WTC11 (cell line): ENCODE results near the gene MED23. TPM values are rescaled to one million over a fixed set of nuclear protein-coding genes. Genes with fewer than 3 reads are reported as not detected.

Source experiments
- ATAC-seq: fragments of 200-7000 bp; cut with Tn5 transposase; 2 replicates; pipeline ENCODE4 v1.10.0; 2021; ENCODE audit warnings: mild to moderate bottlenecking, moderate library complexity
- CTCF ChIA-PET: fragments of 300-600 bp; sonication (Branson Sonifier 250); formaldehyde crosslinking; loops from one replicate; lab custom pipeline; 2021; ENCODE audit warnings: antibody characterized with exemption; lab: Charles Lee
- POLR2A ChIA-PET: fragments of 350-600 bp; sonication (Branson Sonifier 250); formaldehyde crosslinking; loops from one replicate; lab custom pipeline; 2021; ENCODE audit warnings: antibody characterized with exemption; lab: Charles Lee
- DNase-seq: peaks from one replicate; pipeline ENCODE4 v3.0.0; 2021; ENCODE audit warnings: low spot score
- H3K27ac Mint-ChIP-seq: 2 replicates; pipeline ENCODE4 v1.8.0; 2021; ENCODE audit warnings: mixed read lengths
- H3K27me3 Mint-ChIP-seq: 2 replicates; pipeline ENCODE4 v1.8.0; 2021; ENCODE audit warnings: low read depth, mild to moderate bottlenecking, moderate library complexity, mixed read lengths
- H3K36me3 Mint-ChIP-seq: 2 replicates; pipeline ENCODE4 v1.8.0; 2021; ENCODE audit warnings: mixed read lengths
- H3K4me1 Mint-ChIP-seq: 2 replicates; pipeline ENCODE4 v1.8.0; 2022; ENCODE audit warnings: mixed read lengths
- H3K4me3 Mint-ChIP-seq: 2 replicates; pipeline ENCODE4 v1.8.0; 2021; ENCODE audit warnings: mild to moderate bottlenecking, moderate library complexity, mixed read lengths
- H3K9me3 Mint-ChIP-seq: 2 replicates; pipeline ENCODE4 v1.8.0; 2021; ENCODE audit warnings: mixed read lengths
- FOXJ3 ChIP-seq: sonication (generic); formaldehyde crosslinking; IDR thresholded peaks from 2 replicates; pipeline ENCODE4 v1.9.0; 2021; ENCODE audit warnings: missing genetic modification reagents, mild to moderate bottlenecking, borderline replicate concordance
- FOXK1 ChIP-seq: sonication (generic); formaldehyde crosslinking; IDR thresholded peaks from 2 replicates; pipeline ENCODE4 v1.8.0; 2022; ENCODE audit warnings: mild to moderate bottlenecking, moderate library complexity, missing genetic modification reagents
- MXD4 ChIP-seq: fragments of 250-450 bp; sonication (Bioruptor Pico); IDR thresholded peaks from 2 replicates; pipeline ENCODE4 v1.8.0; 2021; ENCODE audit warnings: mild to moderate bottlenecking, moderate library complexity, borderline replicate concordance
- NR3C1 ChIP-seq: sonication (generic); formaldehyde crosslinking; conservative IDR thresholded peaks from 2 replicates; pipeline ENCODE4 v1.8.1; 2023; ENCODE audit warnings: low read depth, mild to moderate bottlenecking, missing genetic modification reagents
- SMAD4 ChIP-seq: sonication (generic); formaldehyde crosslinking; IDR thresholded peaks from 2 replicates; pipeline ENCODE4 v1.8.0; 2022; ENCODE audit warnings: mild to moderate bottlenecking, missing genetic modification reagents
- ZNF219 ChIP-seq: sonication (generic); formaldehyde crosslinking; IDR thresholded peaks from 2 replicates; pipeline ENCODE4 v1.8.0; 2023; ENCODE audit warnings: missing genetic modification reagents, mild to moderate bottlenecking, borderline replicate concordance
- ZNF232 ChIP-seq: sonication (generic); formaldehyde crosslinking; IDR thresholded peaks from 2 replicates; pipeline ENCODE4 v1.8.0; 2022; ENCODE audit warnings: mild to moderate bottlenecking, missing genetic modification reagents
- total RNA-seq: library from RNA; stranded (reverse); gene quantifications from 3 replicates; pipeline ENCODE4 v1.2.3, GENCODE V29; 2021
- TF ChIP-seq, protein P1 (sequence below): sonication (generic); formaldehyde crosslinking; IDR thresholded peaks from 2 replicates; pipeline ENCODE4 v1.8.0; 2022; ENCODE audit warnings: mild to moderate bottlenecking, missing genetic modification reagents
- TF ChIP-seq, protein P2 (sequence below): sonication (generic); formaldehyde crosslinking; IDR thresholded peaks from 2 replicates; pipeline ENCODE4 v1.8.1; 2023; ENCODE audit warnings: mild to moderate bottlenecking, moderate library complexity, missing genetic modification reagents
- TF ChIP-seq, protein P3 (sequence below): sonication (generic); formaldehyde crosslinking; IDR thresholded peaks from 2 replicates; pipeline ENCODE4 v1.8.1; 2022; ENCODE audit warnings: mild to moderate bottlenecking, moderate library complexity, missing genetic modification reagents
- TF ChIP-seq, protein P4 (sequence below): sonication (generic); formaldehyde crosslinking; IDR thresholded peaks from 2 replicates; pipeline ENCODE4 v1.8.1; 2022; ENCODE audit warnings: low read depth, missing genetic modification reagents, borderline replicate concordance
- TF ChIP-seq, protein P5 (sequence below): sonication (generic); formaldehyde crosslinking; IDR thresholded peaks from 2 replicates; pipeline ENCODE4 v1.8.0; 2023; ENCODE audit warnings: mild to moderate bottlenecking, missing genetic modification reagents
- TF ChIP-seq, protein P6 (sequence below): sonication (generic); formaldehyde crosslinking; IDR thresholded peaks from 2 replicates; pipeline ENCODE4 v1.8.1; 2023; ENCODE audit warnings: mild to moderate bottlenecking, missing genetic modification reagents, borderline replicate concordance
- TF ChIP-seq, protein P7 (sequence below): fragments of 250-450 bp; sonication (Bioruptor Pico); IDR thresholded peaks from 2 replicates; pipeline ENCODE4 v1.8.0; 2021; ENCODE audit warnings: mild to moderate bottlenecking

The MED23 gene
- total RNA-seq, 1 experiment from 2014 or later: 19.0 TPM

DNA sequence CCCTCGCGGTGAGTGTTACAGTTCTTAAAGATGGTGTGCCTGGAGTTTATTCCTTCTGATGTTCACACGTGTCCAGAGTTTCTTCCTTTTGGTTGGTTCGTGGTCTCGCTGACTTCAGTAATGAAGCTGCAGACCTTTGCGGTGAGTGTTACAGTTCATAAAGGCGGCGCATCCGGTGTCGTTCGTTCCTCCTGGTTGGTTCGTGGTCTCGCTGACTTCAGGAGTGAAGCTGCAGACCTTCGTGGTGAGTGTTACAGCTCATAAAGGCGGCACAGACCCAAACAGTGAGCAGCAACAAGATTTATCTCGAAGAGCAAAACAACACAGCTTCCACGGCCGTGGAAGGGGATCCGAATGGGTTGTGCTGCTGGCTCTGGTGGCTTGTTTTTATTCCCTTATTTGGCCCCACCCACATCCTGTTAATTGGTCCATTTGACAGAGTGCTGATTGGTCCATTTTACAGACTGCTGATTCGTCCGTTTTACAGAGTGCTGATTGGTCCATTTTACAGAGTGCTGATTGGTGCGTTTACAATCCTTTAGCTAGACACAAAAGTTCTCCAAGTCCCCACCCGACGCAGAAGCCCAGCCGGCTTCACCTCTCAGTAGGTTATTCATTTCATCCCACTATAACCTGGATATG, 103.2 kb downstream of the MED23 start:
- CTCF ChIA-PET: interaction anchor here (1.2 to 1.3 kb wide), 2 partner anchors 9 to 325 kb away, joined by 3 read pairs; no protein-coding TSS in a partner anchor
- POLR2A ChIA-PET: no interaction called here
- peaks cover 11% of the 10 kb centered on the region for H3K27me3 Mint-ChIP-seq
- H3K36me3 Mint-ChIP-seq: peaks cover 25% of the 10 kb centered on the region
- ATAC-seq (no peak), DNase-seq (no peak)
- no peak overlapping the region for H3K4me3 Mint-ChIP-seq
- no peak for TF ChIP-seq FOXK1 (CRISPR knock-in tag)
- TF ChIP-seq, protein P1, sequence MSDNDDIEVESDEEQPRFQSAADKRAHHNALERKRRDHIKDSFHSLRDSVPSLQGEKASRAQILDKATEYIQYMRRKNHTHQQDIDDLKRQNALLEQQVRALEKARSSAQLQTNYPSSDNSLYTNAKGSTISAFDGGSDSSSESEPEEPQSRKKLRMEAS (CRISPR knock-in tag): no peak
- TF ChIP-seq, protein P2, sequence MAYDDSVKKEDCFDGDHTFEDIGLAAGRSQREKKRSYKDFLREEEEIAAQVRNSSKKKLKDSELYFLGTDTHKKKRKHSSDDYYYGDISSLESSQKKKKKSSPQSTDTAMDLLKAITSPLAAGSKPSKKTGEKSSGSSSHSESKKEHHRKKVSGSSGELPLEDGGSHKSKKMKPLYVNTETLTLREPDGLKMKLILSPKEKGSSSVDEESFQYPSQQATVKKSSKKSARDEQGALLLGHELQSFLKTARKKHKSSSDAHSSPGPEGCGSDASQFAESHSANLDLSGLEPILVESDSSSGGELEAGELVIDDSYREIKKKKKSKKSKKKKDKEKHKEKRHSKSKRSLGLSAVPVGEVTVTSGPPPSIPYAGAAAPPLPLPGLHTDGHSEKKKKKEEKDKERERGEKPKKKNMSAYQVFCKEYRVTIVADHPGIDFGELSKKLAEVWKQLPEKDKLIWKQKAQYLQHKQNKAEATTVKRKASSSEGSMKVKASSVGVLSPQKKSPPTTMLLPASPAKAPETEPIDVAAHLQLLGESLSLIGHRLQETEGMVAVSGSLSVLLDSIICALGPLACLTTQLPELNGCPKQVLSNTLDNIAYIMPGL (CRISPR knock-in tag): no peak
- no peak for TF ChIP-seq NR3C1
- TF ChIP-seq, protein P3, sequence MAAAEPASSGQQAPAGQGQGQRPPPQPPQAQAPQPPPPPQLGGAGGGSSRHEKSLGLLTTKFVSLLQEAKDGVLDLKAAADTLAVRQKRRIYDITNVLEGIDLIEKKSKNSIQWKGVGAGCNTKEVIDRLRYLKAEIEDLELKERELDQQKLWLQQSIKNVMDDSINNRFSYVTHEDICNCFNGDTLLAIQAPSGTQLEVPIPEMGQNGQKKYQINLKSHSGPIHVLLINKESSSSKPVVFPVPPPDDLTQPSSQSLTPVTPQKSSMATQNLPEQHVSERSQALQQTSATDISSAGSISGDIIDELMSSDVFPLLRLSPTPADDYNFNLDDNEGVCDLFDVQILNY: no peak
- TF ChIP-seq ZNF232 (CRISPR knock-in tag): no peak
- TF ChIP-seq, protein P4, sequence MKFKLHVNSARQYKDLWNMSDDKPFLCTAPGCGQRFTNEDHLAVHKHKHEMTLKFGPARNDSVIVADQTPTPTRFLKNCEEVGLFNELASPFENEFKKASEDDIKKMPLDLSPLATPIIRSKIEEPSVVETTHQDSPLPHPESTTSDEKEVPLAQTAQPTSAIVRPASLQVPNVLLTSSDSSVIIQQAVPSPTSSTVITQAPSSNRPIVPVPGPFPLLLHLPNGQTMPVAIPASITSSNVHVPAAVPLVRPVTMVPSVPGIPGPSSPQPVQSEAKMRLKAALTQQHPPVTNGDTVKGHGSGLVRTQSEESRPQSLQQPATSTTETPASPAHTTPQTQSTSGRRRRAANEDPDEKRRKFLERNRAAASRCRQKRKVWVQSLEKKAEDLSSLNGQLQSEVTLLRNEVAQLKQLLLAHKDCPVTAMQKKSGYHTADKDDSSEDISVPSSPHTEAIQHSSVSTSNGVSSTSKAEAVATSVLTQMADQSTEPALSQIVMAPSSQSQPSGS (CRISPR knock-in tag): no peak
- no peak for TF ChIP-seq MXD4 (CRISPR knock-in tag)
- TF ChIP-seq, protein P5, sequence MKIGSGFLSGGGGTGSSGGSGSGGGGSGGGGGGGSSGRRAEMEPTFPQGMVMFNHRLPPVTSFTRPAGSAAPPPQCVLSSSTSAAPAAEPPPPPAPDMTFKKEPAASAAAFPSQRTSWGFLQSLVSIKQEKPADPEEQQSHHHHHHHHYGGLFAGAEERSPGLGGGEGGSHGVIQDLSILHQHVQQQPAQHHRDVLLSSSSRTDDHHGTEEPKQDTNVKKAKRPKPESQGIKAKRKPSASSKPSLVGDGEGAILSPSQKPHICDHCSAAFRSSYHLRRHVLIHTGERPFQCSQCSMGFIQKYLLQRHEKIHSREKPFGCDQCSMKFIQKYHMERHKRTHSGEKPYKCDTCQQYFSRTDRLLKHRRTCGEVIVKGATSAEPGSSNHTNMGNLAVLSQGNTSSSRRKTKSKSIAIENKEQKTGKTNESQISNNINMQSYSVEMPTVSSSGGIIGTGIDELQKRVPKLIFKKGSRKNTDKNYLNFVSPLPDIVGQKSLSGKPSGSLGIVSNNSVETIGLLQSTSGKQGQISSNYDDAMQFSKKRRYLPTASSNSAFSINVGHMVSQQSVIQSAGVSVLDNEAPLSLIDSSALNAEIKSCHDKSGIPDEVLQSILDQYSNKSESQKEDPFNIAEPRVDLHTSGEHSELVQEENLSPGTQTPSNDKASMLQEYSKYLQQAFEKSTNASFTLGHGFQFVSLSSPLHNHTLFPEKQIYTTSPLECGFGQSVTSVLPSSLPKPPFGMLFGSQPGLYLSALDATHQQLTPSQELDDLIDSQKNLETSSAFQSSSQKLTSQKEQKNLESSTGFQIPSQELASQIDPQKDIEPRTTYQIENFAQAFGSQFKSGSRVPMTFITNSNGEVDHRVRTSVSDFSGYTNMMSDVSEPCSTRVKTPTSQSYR (CRISPR knock-in tag): no peak
- no peak for TF ChIP-seq SMAD4
- TF ChIP-seq, protein P6, sequence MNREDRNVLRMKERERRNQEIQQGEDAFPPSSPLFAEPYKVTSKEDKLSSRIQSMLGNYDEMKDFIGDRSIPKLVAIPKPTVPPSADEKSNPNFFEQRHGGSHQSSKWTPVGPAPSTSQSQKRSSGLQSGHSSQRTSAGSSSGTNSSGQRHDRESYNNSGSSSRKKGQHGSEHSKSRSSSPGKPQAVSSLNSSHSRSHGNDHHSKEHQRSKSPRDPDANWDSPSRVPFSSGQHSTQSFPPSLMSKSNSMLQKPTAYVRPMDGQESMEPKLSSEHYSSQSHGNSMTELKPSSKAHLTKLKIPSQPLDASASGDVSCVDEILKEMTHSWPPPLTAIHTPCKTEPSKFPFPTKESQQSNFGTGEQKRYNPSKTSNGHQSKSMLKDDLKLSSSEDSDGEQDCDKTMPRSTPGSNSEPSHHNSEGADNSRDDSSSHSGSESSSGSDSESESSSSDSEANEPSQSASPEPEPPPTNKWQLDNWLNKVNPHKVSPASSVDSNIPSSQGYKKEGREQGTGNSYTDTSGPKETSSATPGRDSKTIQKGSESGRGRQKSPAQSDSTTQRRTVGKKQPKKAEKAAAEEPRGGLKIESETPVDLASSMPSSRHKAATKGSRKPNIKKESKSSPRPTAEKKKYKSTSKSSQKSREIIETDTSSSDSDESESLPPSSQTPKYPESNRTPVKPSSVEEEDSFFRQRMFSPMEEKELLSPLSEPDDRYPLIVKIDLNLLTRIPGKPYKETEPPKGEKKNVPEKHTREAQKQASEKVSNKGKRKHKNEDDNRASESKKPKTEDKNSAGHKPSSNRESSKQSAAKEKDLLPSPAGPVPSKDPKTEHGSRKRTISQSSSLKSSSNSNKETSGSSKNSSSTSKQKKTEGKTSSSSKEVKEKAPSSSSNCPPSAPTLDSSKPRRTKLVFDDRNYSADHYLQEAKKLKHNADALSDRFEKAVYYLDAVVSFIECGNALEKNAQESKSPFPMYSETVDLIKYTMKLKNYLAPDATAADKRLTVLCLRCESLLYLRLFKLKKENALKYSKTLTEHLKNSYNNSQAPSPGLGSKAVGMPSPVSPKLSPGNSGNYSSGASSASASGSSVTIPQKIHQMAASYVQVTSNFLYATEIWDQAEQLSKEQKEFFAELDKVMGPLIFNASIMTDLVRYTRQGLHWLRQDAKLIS: no peak
- TF ChIP-seq, protein P7, sequence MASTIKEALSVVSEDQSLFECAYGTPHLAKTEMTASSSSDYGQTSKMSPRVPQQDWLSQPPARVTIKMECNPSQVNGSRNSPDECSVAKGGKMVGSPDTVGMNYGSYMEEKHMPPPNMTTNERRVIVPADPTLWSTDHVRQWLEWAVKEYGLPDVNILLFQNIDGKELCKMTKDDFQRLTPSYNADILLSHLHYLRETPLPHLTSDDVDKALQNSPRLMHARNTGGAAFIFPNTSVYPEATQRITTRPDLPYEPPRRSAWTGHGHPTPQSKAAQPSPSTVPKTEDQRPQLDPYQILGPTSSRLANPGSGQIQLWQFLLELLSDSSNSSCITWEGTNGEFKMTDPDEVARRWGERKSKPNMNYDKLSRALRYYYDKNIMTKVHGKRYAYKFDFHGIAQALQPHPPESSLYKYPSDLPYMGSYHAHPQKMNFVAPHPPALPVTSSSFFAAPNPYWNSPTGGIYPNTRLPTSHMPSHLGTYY (CRISPR knock-in tag): no peak
- no peak for TF ChIP-seq FOXJ3 (CRISPR knock-in tag)
- TF ChIP-seq ZNF219 (CRISPR knock-in tag): no peak
- H3K4me1 Mint-ChIP-seq: no peaks in the 10 kb centered on the region
- H3K9me3 Mint-ChIP-seq: peaks cover 36% of the 10 kb centered on the region
- no peak overlapping the region for H3K27ac Mint-ChIP-seq
